Ovary (tissue), 9 donors: ENCODE results near the gene KANK2. TPM values are rescaled to one million over a fixed set of nuclear protein-coding genes. Genes with fewer than 3 reads are reported as not detected.

Source experiments
- DNase-seq, 5 donors: peaks; one replicate each; pipeline ENCODE4 v3.0.0-alpha.2; 2019 to 2020
- H3K27ac ChIP-seq, 2 donors: fragments of 200-600 bp; one replicate each; pipeline versions ENCODE4 v1.5.1 to v1.8.0; 2019 to 2022
- H3K27me3 ChIP-seq: fragments of 200-600 bp; one replicate; pipeline ENCODE4 v1.8.0; 2022
- H3K36me3 ChIP-seq: fragments of 200-600 bp; sonication (generic); one replicate; pipeline ENCODE4 v1.5.1; 2019
- H3K4me1 ChIP-seq: one replicate; pipeline ENCODE4 v1.8.1; 2013; ENCODE audit warnings: mild to moderate bottlenecking, moderate library complexity; ENCODE audit not compliant: insufficient read depth
- H3K4me3 ChIP-seq: fragments of 200-600 bp; sonication (generic); one replicate; pipeline ENCODE4 v1.5.1; 2017
- H3K9me3 ChIP-seq, 2 donors: fragments of 200-600 bp in 1 of 2; sonication (generic) in 1 of 2; one replicate each; pipeline versions ENCODE4 v1.5.1 to v1.8.1; 2013 to 2019; ENCODE audit warnings: mild to moderate bottlenecking in 1 of 2, moderate library complexity in 1 of 2
- EP300 ChIP-seq: sonication (generic); formaldehyde crosslinking; IDR thresholded peaks from one replicate; pipeline ENCODE4 v1.6.1; 2017; ENCODE audit warnings: antibody characterized with exemption
- POLR2A ChIP-seq: fragments of 450-650 bp; IDR thresholded peaks from one replicate; pipeline ENCODE4 v1.6.1; 2017; ENCODE audit warnings: antibody characterized with exemption, mild to moderate bottlenecking, moderate library complexity
- WGBS, 3 donors: extraction: QIAGEN DNeasy Blood & Tissue Kit in 1 of 3; methylation state at CpG; one replicate each; pipeline versions ENCODE4 v1.1.5 to v1.1.7; 2013 to 2017; 5-methylcytosine and 5-hydroxymethylcytosine counted together
- intact Hi-C, 4 donors: fragments of 100-400 bp; cut with DNase I; formaldehyde crosslinking; loops; one replicate each; pipeline versions ENCODE4 v1.11.0 to v1.15.1; 2022 to 2023
- polyA plus RNA-seq, 2 donors: library from polyadenylated mRNA; stranded (reverse); fragments of 200-250 nt in 1 of 2; fragments of 350-450 nt in 1 of 2; fragmentation: Illumina TruSeq in 1 of 2; extraction: RNeasy Lipid Tissue Mini Kit (QIAGEN cat#74804) in 1 of 2; gene quantifications; one replicate each; pipeline ENCODE4 v1.2.3, GENCODE V29; 2013 to 2014
- total RNA-seq, 7 donors: library from RNA; depleted of rRNA in 2 of 7; stranded (reverse); fragments of >200 nt in 2 of 7; fragmentation: NEBNext Ultra II Directional in 3 of 7; extraction: Animal tissue kit (Norgen Biotek cat#: 25700) in 3 of 7; gene quantifications; one replicate each; pipeline versions ENCODE4 v1.1.0 to v1.2.4, GENCODE V29; 2016 to 2023
- TF ChIP-seq, protein P1 (sequence below), 3 donors: fragments of 450-650 bp in 2 of 3; fragments of 200-600 bp in 1 of 3; IDR thresholded peaks; one replicate each; pipeline versions ENCODE4 v1.5.1 to v1.8.0; 2016 to 2022; ENCODE audit warnings: antibody characterized with exemption in 3 of 3, mild to moderate bottlenecking in 1 of 3
- donor health status: DM: no; HTN: no; CAD: no; lungs with moderate emphysema.
- donor health status: DM: no; HTN: no; CAD: no.
- donor health status: Bipolar disorder and iron deficiency.
- donor health status: DM: yes; HTN: yes; CAD: no.
- donor health status: DM: no; HTN: no; CAD: no.
- donor health status: DM: yes; HTN: yes; CAD: no.

The KANK2 gene
- total and polyA plus RNA-seq, 9 donors: 238 to 642 (median 433) TPM

DNA sequence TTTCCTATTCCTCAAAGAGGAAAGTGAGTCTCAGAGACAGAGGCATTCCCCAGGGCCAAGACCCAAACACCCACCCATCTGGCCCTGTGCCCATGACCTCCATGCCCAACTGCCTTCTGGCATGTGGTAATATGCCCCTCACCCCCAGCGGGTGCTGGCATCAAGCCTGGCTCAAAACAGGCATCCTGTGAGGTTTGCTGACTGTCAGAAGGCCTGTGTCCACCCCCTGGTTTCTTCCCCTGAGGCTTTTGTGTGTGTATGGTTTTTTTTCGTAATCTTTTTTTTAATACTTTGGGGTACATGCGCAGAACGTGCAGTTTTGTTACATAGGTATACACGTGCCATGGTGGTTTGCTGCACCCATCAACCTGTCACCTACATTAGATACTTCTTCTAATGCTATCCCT is 7.6 kb upstream of the KANK2 start:
- intact Hi-C loops: loop anchor here (1.0 to 10.0 kb wide), 5 partner anchors 66 to 173 kb away; no protein-coding TSS in a partner anchor
- Histone ChIP-seq H3K4me1 (peaks cover 12% of the 10 kb centered on the region), H3K9me3 (no peaks in the 10 kb centered on the region), H3K4me3 (no peak overlapping the region), H3K27me3 (no peaks in the 10 kb centered on the region), H3K27ac (peak overlapping the region; percentile 75 to 93), H3K36me3 (no peaks in the 10 kb centered on the region)
- peak; percentile 60 to 81 (median 72) for DNase-seq
- WGBS, 3 donors: 43 to 45% (median 43%) methylated on average over 5 of the region's 5 CpGs
- TF ChIP-seq, protein P1, sequence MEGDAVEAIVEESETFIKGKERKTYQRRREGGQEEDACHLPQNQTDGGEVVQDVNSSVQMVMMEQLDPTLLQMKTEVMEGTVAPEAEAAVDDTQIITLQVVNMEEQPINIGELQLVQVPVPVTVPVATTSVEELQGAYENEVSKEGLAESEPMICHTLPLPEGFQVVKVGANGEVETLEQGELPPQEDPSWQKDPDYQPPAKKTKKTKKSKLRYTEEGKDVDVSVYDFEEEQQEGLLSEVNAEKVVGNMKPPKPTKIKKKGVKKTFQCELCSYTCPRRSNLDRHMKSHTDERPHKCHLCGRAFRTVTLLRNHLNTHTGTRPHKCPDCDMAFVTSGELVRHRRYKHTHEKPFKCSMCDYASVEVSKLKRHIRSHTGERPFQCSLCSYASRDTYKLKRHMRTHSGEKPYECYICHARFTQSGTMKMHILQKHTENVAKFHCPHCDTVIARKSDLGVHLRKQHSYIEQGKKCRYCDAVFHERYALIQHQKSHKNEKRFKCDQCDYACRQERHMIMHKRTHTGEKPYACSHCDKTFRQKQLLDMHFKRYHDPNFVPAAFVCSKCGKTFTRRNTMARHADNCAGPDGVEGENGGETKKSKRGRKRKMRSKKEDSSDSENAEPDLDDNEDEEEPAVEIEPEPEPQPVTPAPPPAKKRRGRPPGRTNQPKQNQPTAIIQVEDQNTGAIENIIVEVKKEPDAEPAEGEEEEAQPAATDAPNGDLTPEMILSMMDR (IDR thresholded peaks at IDR 0.05): no peak
- no peak for TF ChIP-seq EP300
- TF ChIP-seq POLR2A: no peak

DNA sequence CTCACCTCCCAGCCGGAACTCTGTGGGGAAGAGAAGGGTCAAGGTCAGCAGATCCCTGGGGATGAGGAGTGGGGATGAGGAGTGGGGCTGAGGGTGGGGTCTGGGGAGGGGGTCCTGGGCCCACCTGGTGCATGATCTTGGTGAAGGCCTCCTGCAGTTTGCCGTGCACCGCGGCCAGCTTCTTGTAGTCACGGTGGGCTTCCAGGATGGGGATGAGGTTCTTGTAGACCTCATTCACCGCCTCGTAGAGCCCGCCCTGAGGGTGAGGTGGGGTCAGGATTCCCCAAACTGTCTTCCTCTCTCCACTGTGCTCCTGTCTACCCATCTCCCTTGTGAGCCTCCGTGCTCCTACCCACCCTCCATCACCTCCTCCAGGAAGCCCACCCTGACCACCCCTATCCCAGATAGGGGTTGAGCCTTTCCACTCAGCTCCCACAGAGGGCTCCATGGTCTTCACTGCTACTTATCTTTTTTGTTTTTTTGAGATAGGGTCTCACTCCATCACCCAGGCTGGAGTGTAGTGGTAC is 6.8 kb upstream of the KANK2 start:
- Histone ChIP-seq H3K4me1 (peaks cover 12% of the 10 kb centered on the region), H3K4me3 (no peak overlapping the region), H3K36me3 (no peaks in the 10 kb centered on the region), H3K27ac (peak overlapping the region; percentile 75 to 93), H3K9me3 (no peaks in the 10 kb centered on the region), H3K27me3 (no peaks in the 10 kb centered on the region)
- WGBS, 3 donors: 52 to 62% (median 60%) methylated on average over 9 of the region's 9 CpGs
- DNase-seq: no peak
- no peak for TF ChIP-seq EP300
- TF ChIP-seq POLR2A: no peak
- intact Hi-C loops: loop anchor here (1.0 to 10.0 kb wide), 4 partner anchors 65 to 169 kb away; no protein-coding TSS in a partner anchor

DNA sequence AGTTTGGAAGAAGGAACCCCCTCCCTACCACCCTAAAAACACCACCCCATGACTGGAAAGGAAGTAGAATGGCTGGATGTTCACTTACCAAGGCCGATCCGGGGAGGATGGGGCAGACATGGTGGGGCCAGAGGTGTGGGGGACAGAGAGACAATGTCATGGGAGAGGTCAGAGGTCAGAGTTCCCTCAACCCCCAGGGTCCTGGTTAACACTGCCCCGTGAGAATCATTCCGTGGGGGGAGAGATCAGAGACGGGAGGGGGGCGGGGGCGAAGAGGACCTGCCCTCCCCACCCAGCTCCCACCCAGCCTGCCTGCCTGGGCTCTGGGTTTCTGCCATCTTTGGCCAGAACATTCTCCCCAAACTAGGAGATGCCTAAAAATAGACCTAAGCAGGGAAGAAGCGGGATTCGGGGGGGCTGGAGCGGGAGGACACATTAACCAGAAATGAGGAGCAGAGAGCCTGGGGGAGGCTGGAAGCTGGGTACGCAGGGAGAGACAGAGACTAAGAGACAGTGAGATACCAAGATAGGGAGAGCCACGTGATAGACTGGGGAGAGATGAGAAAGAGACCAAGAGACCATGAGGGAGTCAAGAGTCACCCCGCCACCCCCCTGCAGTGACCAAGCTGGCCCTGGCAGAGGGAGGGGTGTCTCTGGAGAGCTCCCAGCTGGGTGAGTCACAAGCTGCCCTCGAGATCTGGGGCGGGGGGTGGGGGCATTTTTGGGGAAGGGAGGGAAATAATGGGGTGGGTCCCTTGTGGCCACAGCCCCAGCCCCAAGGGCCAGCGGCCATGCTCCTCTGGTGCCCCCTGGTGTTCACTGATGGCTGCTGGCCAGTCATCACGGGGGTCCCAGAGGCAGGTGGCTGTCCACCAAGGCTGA is 6.1 kb upstream of the KANK2 start:
- H3K4me1 ChIP-seq: peaks cover 12% of the 10 kb centered on the region
- TF ChIP-seq POLR2A (no peak), EP300 (peak; percentile 92)
- TF ChIP-seq, protein P1 (IDR thresholded peaks at IDR 0.05): peak; percentile 86 to 96 (median 92)
- H3K27me3 ChIP-seq: no peaks in the 10 kb centered on the region
- H3K36me3 ChIP-seq: no peaks in the 10 kb centered on the region
- no peaks in the 10 kb centered on the region for H3K9me3 ChIP-seq
- WGBS, 3 donors: 5 to 15% (median 11%) methylated on average over 17 of the region's 17 CpGs
- peak; percentile 92 to 96 (median 94) for DNase-seq
- H3K27ac ChIP-seq: peak overlapping the region; percentile 75 to 93
- intact Hi-C loops: loop anchor here (1.0 to 10.0 kb wide), 5 partner anchors 65 to 169 kb away; no protein-coding TSS in a partner anchor
- H3K4me3 ChIP-seq: no peak overlapping the region

DNA sequence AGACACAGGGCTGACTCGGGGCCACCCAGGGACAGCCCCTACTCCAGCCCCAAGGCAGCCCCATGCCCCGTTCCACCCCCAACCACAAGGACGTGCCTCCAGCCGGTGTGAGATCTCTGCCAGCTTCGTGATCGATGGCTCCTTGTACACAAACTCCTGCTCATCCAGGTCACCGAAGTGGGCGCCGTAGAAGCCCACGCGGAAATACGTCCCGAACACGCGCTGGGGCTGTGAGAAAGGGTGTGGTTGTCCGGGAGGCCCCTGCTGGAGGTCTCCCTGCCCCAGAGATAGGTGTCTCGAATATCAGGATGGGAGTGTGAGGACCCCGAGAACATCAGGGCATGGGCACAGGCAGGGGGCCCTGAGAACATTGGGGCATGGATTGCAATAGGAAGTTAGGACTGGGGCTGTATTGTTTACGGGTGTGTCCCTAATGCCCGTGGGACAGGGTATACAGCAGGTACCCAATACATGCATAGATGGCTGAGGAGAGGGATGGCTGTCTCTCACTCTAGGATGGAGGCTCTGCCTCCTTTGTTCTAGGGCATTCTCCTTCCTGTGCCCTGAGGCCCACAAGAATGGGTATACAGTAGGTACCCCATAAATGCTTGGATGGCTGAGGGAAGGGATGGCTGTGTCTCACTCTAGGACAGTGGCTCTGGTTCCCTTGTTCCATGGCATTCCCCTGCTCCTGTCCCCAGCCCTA is 5.3 kb upstream of the KANK2 start:
- Histone ChIP-seq H3K36me3 (no peaks in the 10 kb centered on the region), H3K4me3 (no peak overlapping the region), H3K27ac (peak overlapping the region; percentile 75 to 93), H3K4me1 (peaks cover 12% of the 10 kb centered on the region), H3K27me3 (no peaks in the 10 kb centered on the region), H3K9me3 (no peaks in the 10 kb centered on the region)
- peak; percentile 34 to 59 (median 58) for DNase-seq
- TF ChIP-seq, protein P1 (IDR thresholded peaks at IDR 0.05): no peak
- no peak for TF ChIP-seq POLR2A
- TF ChIP-seq EP300: no peak
- intact Hi-C loops: loop anchor here in 2 of 4 donors (1.0 to 10.0 kb wide), 3 partner anchors 64 to 168 kb away; no protein-coding TSS in a partner anchor
- 79 to 87% (median 81%) methylated on average over 20 of the region's 20 CpGs for WGBS, 3 donors
